H7 (cell line): Measurements from ENCODE around the gene YDJC. TPM values are rescaled to one million over a fixed set of nuclear protein-coding genes. Genes with fewer than 3 reads are reported as not detected.
"Not testable (repeated sequence)": the region's sequence is repeated elsewhere in the genome, so short reads cannot be mapped to it uniquely, and the experiment has no call there.

Experiments used
- DNase-seq: peaks from one replicate; pipeline ENCODE4 v3.0.0; 2012
- H3K27me3 ChIP-seq: 2 replicates; pipeline ENCODE4 v1.6.0; 2011; ENCODE audit warnings: mild to moderate bottlenecking, low read length; ENCODE audit not compliant: control insufficient read depth, insufficient read depth
- H3K36me3 ChIP-seq: replicated peaks from 2 replicates; pipeline ENCODE4 v1.5.1; 2011; ENCODE audit warnings: low read length; ENCODE audit not compliant: control insufficient read depth, insufficient read depth
- H3K4me3 ChIP-seq: 2 replicates; pipeline ENCODE4 v1.5.1; 2011; ENCODE audit warnings: low read depth, mild to moderate bottlenecking, control low read depth, low read length, moderate library complexity; ENCODE audit not compliant: insufficient read depth
- total RNA-seq: library from RNA; depleted of rRNA; stranded (reverse); fragments of >200 nt; shearing (Covaris generic); gene quantifications from 2 replicates; pipeline ENCODE4 v1.2.3, GENCODE V29; 2014

Gene YDJC
- total RNA-seq, 1 experiment from 2014 or later = 53.0 TPM

- Histone ChIP-seq H3K4me3 (no peak overlapping the region), H3K27me3 (no peaks in the 10 kb centered on the region), H3K36me3 (peaks cover 20% of the 10 kb centered on the region)
- DNase-seq = peak; percentile 75
Observed at GRCh38 chr22:21593406-21594232, 36.2 kb downstream of the YDJC start.

- H3K36me3 ChIP-seq = peaks cover 20% of the 10 kb centered on the region
- no peak overlapping the region for H3K4me3 ChIP-seq
- no peaks in the 10 kb centered on the region for H3K27me3 ChIP-seq
- DNase-seq = no peak
Observed at GRCh38 chr22:21592422-21592821, 37.4 kb downstream of the YDJC start.

GRCh38 chr22:21591695-21592094 lies 38.1 kb downstream of the YDJC start:
- Histone ChIP-seq H3K27me3 (no peaks in the 10 kb centered on the region), H3K36me3 (peaks cover 20% of the 10 kb centered on the region), H3K4me3 (no peak overlapping the region)
- no peak for DNase-seq

- Histone ChIP-seq H3K27me3 (no peaks in the 10 kb centered on the region), H3K4me3 (no peak overlapping the region), H3K36me3 (peaks cover 20% of the 10 kb centered on the region)
- no peak for DNase-seq
Observed at GRCh38 chr22:21590809-21591641, 38.8 kb downstream of the YDJC start.

GRCh38 chr22:21589396-21589795 lies 40.4 kb downstream of the YDJC start:
- H3K4me3 ChIP-seq = no peak overlapping the region
- H3K27me3 ChIP-seq = no peaks in the 10 kb centered on the region
- H3K36me3 ChIP-seq = peaks cover 11% of the 10 kb centered on the region
- DNase-seq = no peak

GRCh38 chr22:21587803-21588611 lies 41.8 kb downstream of the YDJC start:
- peak; percentile 14 for DNase-seq
- H3K4me3 ChIP-seq = no peak overlapping the region
- H3K27me3 ChIP-seq = no peaks in the 10 kb centered on the region
- H3K36me3 ChIP-seq = peaks cover 3% of the 10 kb centered on the region

- Histone ChIP-seq H3K36me3 (no peaks in the 10 kb centered on the region; the same call in 1 of the 2 replicates), H3K4me3 (no peak overlapping the region), H3K27me3 (no peaks in the 10 kb centered on the region)
- DNase-seq = peak; percentile 5
Observed at GRCh38 chr22:21585389-21585788, 44.4 kb downstream of the YDJC start.

GRCh38 chr22:21582801-21583740 lies 46.8 kb downstream of the YDJC start:
- no peaks in the 10 kb centered on the region for H3K27me3 ChIP-seq
- no peak overlapping the region for H3K4me3 ChIP-seq
- H3K36me3 ChIP-seq = no peaks in the 10 kb centered on the region; the same call in 1 of the 2 replicates
- peak; percentile 10 for DNase-seq

- not testable (repeated sequence) for DNase-seq, H3K27me3 ChIP-seq, H3K36me3 ChIP-seq, H3K4me3 ChIP-seq
Observed at GRCh38 chr22:21581009-21581713, 48.7 kb downstream of the YDJC start.

- not testable (repeated sequence) for H3K36me3 ChIP-seq, DNase-seq, H3K4me3 ChIP-seq, H3K27me3 ChIP-seq
Observed at GRCh38 chr22:21580623-21581007, 49.2 kb downstream of the YDJC start.

- H3K36me3 ChIP-seq = no peaks in the 10 kb centered on the region
- H3K27me3 ChIP-seq = no peaks in the 10 kb centered on the region
- H3K4me3 ChIP-seq = no peak overlapping the region
- DNase-seq = no peak
Observed at GRCh38 chr22:21579474-21579851, 50.4 kb downstream of the YDJC start.
